ENCODE data around the gene ORAI2. TPM values are rescaled to one million over a fixed set of nuclear protein-coding genes. Genes with fewer than 3 reads are reported as not detected.
"Not testable (repeated sequence)": the region's sequence is repeated elsewhere in the genome, so short reads cannot be mapped to it uniquely, and the experiment has no call there.

ORAI2 gene
- total RNA-seq, 4 donors from 2014 or later, result 3.1 to 99.9 (median 11.0) TPM

DNA sequence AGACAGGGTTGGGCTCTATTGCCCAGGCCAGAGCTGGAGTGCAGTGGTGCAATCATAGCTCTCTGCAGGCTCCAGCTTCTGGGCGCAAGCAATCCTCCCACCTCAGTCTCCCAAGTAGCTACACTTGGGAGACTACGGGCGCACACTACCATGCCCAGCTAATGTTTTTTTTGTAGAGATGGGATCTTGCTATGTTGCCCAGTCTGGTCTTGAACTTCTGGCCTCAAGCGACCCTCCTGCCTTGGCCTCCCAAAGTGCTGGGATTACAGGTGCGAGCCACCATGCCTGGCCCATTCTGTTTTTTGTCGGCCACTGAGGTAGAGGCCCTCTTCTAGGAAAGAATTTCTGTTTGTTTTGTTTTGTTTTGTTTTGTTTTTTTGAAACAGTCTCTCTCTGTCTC is 19.1 kb downstream of the ORAI2 start:
- in situ Hi-C loops (cut with MboI; ENCODE audit: low pct_ligation_motif_present in 1 of 4, low pct_unique_long_range_greater_than_20kb in 1 of 4, low sequenced_read_pairs in 3 of 4) (loop anchor here in 1 of 4 donors (10.0 kb wide), 1 partner anchor 48 kb away; no protein-coding TSS in a partner anchor), intact Hi-C loops (cut with DNase I; ENCODE audit: low total_unique reads) (no loop called here)
- WGBS, 2 donors (ENCODE audit: low coverage in 1 of 2), result 90% methylated on average over 3 to 6 of the region's 6 CpGs
- Histone ChIP-seq H3K4me3 (no peak overlapping the region), H3K4me1 (no peaks in the 10 kb centered on the region), H3K9me3 (no peaks in the 10 kb centered on the region), H3K36me3 (peaks cover 0 to 10% (median 5%) of the 10 kb centered on the region in 4 donors), H3K27ac (no peak overlapping the region), H3K27me3 (no peaks in the 10 kb centered on the region)
- DNase-seq, result no peak
- TF ChIP-seq POLR2A (IDR thresholded peaks at IDR 0.05) (no peak), EP300 (IDR thresholded peaks at IDR 0.05; ENCODE audit: low read depth) (no peak), POLR2AphosphoS5 (IDR thresholded peaks at IDR 0.05) (no peak)
- TF ChIP-seq, protein P1, sequence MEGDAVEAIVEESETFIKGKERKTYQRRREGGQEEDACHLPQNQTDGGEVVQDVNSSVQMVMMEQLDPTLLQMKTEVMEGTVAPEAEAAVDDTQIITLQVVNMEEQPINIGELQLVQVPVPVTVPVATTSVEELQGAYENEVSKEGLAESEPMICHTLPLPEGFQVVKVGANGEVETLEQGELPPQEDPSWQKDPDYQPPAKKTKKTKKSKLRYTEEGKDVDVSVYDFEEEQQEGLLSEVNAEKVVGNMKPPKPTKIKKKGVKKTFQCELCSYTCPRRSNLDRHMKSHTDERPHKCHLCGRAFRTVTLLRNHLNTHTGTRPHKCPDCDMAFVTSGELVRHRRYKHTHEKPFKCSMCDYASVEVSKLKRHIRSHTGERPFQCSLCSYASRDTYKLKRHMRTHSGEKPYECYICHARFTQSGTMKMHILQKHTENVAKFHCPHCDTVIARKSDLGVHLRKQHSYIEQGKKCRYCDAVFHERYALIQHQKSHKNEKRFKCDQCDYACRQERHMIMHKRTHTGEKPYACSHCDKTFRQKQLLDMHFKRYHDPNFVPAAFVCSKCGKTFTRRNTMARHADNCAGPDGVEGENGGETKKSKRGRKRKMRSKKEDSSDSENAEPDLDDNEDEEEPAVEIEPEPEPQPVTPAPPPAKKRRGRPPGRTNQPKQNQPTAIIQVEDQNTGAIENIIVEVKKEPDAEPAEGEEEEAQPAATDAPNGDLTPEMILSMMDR (IDR thresholded peaks at IDR 0.05), result no peak

DNA sequence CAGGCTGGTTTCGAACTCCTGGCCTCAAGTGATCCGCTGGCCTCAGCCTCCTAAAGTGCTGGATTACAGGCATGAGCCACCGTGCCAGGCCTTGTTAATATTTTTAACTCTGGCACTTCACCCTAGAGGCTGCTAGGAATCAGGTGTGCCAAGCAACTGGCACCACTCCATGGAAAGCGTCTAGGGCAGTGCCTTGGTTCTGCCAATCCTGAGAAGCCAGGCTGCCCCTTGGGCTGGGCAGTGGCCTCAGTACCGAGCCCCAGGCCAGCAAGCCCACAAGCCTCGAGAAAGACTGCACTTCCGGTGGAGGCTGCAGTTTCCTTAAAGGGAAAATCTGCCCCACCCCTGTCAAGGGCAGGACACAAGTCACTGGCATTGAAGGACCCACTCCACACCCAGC is 19.9 kb downstream of the ORAI2 start:
- no peak for DNase-seq
- 86 to 100% methylated on average over 1 to 7 of the region's 7 CpGs for WGBS, 2 donors (ENCODE audit: low coverage in 1 of 2)
- Histone ChIP-seq H3K9me3 (no peaks in the 10 kb centered on the region), H3K4me3 (no peak overlapping the region), H3K27me3 (no peaks in the 10 kb centered on the region), H3K36me3 (peaks cover 0 to 18% (median 8%) of the 10 kb centered on the region in 4 donors), H3K4me1 (no peaks in the 10 kb centered on the region), H3K27ac (no peak overlapping the region)
- in situ Hi-C loops (cut with MboI; ENCODE audit: low pct_ligation_motif_present in 1 of 4, low pct_unique_long_range_greater_than_20kb in 1 of 4, low sequenced_read_pairs in 3 of 4) (loop anchor here in 1 of 4 donors (10.0 kb wide), 1 partner anchor 49 kb away; no protein-coding TSS in a partner anchor), intact Hi-C loops (cut with DNase I; ENCODE audit: low total_unique reads) (no loop called here)
- TF ChIP-seq POLR2A (IDR thresholded peaks at IDR 0.05) (no peak), EP300 (IDR thresholded peaks at IDR 0.05; ENCODE audit: low read depth) (no peak), POLR2AphosphoS5 (IDR thresholded peaks at IDR 0.05) (no peak)
- TF ChIP-seq, protein P1 (IDR thresholded peaks at IDR 0.05), result no peak

DNA sequence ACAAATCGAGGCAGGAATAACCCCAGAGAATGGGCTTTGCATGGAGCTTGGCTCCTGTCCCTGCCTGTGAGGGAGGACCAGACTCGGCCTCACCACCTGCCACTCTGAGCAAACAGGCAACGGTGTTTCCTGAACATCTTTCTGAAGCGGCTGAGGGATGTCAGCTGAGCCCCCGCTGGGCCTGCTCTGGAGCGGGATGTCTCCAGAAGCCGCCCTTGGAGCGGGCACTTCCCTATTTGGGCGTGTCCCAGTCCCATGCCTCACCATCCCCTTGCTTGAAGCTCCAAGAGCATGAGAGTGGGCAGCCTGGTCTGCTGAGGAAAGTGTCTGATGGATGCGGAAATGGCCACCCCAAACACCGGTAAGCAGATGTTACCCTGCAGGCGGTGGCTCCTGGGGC is 21.1 kb downstream of the ORAI2 start:
- H3K4me3 ChIP-seq, result no peak overlapping the region
- in situ Hi-C loops (cut with MboI; ENCODE audit: low pct_ligation_motif_present in 1 of 4, low pct_unique_long_range_greater_than_20kb in 1 of 4, low sequenced_read_pairs in 3 of 4) (loop anchor here in 1 of 4 donors (10.0 kb wide), 1 partner anchor 50 kb away; no protein-coding TSS in a partner anchor), intact Hi-C loops (cut with DNase I; ENCODE audit: low total_unique reads) (no loop called here)
- no peaks in the 10 kb centered on the region for H3K9me3 ChIP-seq
- WGBS, 2 donors (ENCODE audit: low coverage in 1 of 2), result 55% methylated on average over 11 of the region's 12 CpGs; no CpG with 5 or more reads in 1 of the 2 donors
- no peak overlapping the region for H3K27ac ChIP-seq
- H3K4me1 ChIP-seq, result no peaks in the 10 kb centered on the region
- DNase-seq, result no peak
- H3K36me3 ChIP-seq, result peaks cover 0 to 28% (median 8%) of the 10 kb centered on the region in 4 donors
- no peaks in the 10 kb centered on the region for H3K27me3 ChIP-seq
- TF ChIP-seq POLR2AphosphoS5 (IDR thresholded peaks at IDR 0.05) (no peak), EP300 (IDR thresholded peaks at IDR 0.05; ENCODE audit: low read depth) (no peak), POLR2A (IDR thresholded peaks at IDR 0.05) (no peak)
- TF ChIP-seq, protein P1 (IDR thresholded peaks at IDR 0.05), result no peak

DNA sequence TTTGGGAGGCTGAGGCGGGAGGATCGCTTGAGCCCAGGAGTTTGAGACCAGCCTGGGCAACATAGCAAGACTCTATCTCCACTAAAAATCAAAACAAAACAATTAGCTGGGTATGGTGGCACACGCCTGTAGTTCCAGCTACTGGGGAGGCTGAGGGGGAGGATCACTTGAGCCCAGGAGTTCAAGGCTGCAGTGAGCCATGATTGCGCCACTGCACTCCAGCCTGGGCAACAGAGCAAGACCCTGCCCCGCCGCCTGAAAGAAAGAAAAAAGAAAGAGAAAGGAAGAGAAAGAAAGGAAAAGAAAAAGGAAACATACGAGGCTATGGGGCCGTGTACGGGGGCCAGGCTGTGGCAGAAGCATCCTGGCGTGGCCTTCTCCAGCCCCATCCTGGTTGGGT is 21.6 kb downstream of the ORAI2 start:
- intact Hi-C loops (cut with DNase I; ENCODE audit: low total_unique reads); H3K4me3 ChIP-seq; H3K9me3 ChIP-seq; DNase-seq; H3K4me1 ChIP-seq; H3K27me3 ChIP-seq; H3K27ac ChIP-seq: not testable (repeated sequence)
- WGBS, 2 donors (ENCODE audit: low coverage in 1 of 2), result 89% methylated on average over 10 of the region's 10 CpGs; no CpG with 5 or more reads in 1 of the 2 donors
- in situ Hi-C loops (cut with MboI; ENCODE audit: low pct_ligation_motif_present in 1 of 4, low pct_unique_long_range_greater_than_20kb in 1 of 4, low sequenced_read_pairs in 3 of 4), result loop anchor here in 1 of 4 donors (10.0 kb wide), 1 partner anchor 50 kb away; no protein-coding TSS in a partner anchor
- H3K36me3 ChIP-seq, result peaks cover 0 to 28% (median 8%) of the 10 kb centered on the region in 4 donors

DNA sequence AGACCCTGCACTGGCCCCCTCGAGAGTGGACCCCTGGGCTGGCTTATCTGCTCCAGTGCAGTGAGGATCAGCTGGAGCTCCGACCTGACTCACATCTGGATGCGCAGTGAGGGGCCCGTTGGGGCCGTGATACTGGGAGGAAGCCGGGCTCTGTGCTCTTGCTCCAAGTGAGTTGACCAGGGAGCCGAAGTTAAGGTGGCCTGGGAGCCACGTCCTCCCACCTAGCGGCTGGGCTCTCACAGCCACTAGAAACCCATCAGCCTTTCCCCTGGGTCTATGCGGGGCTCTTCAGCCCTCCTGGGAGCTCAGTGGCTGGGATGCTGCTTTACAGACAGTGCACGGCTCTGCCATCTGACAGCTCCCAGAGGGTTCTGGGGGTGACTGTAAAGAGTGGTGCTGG is 22.2 kb downstream of the ORAI2 start:
- Histone ChIP-seq H3K4me1 (no peaks in the 10 kb centered on the region), H3K4me3 (no peak overlapping the region), H3K36me3 (peaks cover 0 to 28% (median 8%) of the 10 kb centered on the region in 4 donors), H3K27ac (no peak overlapping the region), H3K27me3 (no peaks in the 10 kb centered on the region), H3K9me3 (no peaks in the 10 kb centered on the region)
- in situ Hi-C loops (cut with MboI; ENCODE audit: low pct_ligation_motif_present in 1 of 4, low pct_unique_long_range_greater_than_20kb in 1 of 4, low sequenced_read_pairs in 3 of 4) (loop anchor here in 1 of 4 donors (10.0 kb wide), 1 partner anchor 51 kb away; no protein-coding TSS in a partner anchor), intact Hi-C loops (cut with DNase I; ENCODE audit: low total_unique reads) (no loop called here)
- WGBS, 2 donors (ENCODE audit: low coverage in 1 of 2), result 87% methylated on average over 11 of the region's 11 CpGs; no CpG with 5 or more reads in 1 of the 2 donors
- TF ChIP-seq, protein P1 (IDR thresholded peaks at IDR 0.05), result no peak
- no peak for TF ChIP-seq POLR2AphosphoS5 (IDR thresholded peaks at IDR 0.05)
- no peak for TF ChIP-seq EP300 (IDR thresholded peaks at IDR 0.05; ENCODE audit: low read depth)
- no peak for TF ChIP-seq POLR2A (IDR thresholded peaks at IDR 0.05)
- no peak for DNase-seq
